ENCODE results near the gene COL15A1.

COL15A1 gene

DNA sequence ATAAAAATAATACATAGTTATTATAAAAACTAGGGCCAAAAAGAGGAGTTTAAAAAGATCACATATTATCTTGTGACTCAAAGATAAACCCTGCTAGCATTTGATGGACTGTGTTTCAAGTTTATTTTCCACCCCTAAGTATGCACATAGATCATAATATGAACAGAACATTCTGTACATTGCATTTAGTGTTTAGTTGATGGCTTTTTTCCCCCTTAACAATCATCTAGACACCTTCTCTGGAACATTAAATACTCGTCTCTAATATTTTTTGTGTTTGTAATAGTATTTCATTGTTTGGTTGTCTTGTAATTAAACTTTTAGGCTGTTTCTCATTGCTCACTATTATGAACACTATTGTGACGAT, 10.5 kb downstream of the COL15A1 start:
- Histone ChIP-seq H4K20me1 (ENCODE audit: insufficient read depth, low read length, poor library complexity, severe bottlenecking) (no peaks in the 10 kb centered on the region), H3K4me2 (ENCODE audit: low read depth, low read length, poor library complexity, severe bottlenecking) (no peak overlapping the region), H3K9me3 (ENCODE audit: insufficient read depth, low read depth, low read length) (no peaks in the 10 kb centered on the region), H3K27me3 (ENCODE audit: insufficient read depth, low read length, poor library complexity, severe bottlenecking) (no peaks in the 10 kb centered on the region), H3F3A (ENCODE audit: low read depth) (no peaks in the 10 kb centered on the region), H3K36me3 (ENCODE audit: insufficient read depth, low read length) (no peaks in the 10 kb centered on the region), H2AFZ (ENCODE audit: low read length) (no peak overlapping the region), H3K4me3 (ENCODE audit: low read length, poor library complexity, severe bottlenecking) (no peak overlapping the region), H3K4me1 (ENCODE audit: insufficient read depth, low read length, poor library complexity, severe bottlenecking) (no peaks in the 10 kb centered on the region), H3K9me2 (replicated peaks; ENCODE audit: low read depth, low read length) (no peaks in the 10 kb centered on the region), H3K79me2 (ENCODE audit: insufficient read depth, low read length) (no peaks in the 10 kb centered on the region), H3K9ac (ENCODE audit: low read depth, low read length, poor library complexity, severe bottlenecking) (no peak overlapping the region)
- TF ChIP-seq CTCF (conservative IDR thresholded peaks at IDR 0.05; ENCODE audit: low read length) (no peak), EZH2phosphoT487 (IDR thresholded peaks at IDR 0.05; ENCODE audit: borderline replicate concordance) (no peak)

GRCh38 chr9:98955259-98955658, 11.6 kb downstream of the COL15A1 start:
- H3K4me1 ChIP-seq (ENCODE audit: insufficient read depth, low read length, poor library complexity, severe bottlenecking) = no peaks in the 10 kb centered on the region
- H3K79me2 ChIP-seq (ENCODE audit: insufficient read depth, low read length) = no peaks in the 10 kb centered on the region
- TF ChIP-seq CTCF (conservative IDR thresholded peaks at IDR 0.05; ENCODE audit: low read length) = no peak
- TF ChIP-seq EZH2phosphoT487 (IDR thresholded peaks at IDR 0.05; ENCODE audit: borderline replicate concordance) = no peak
- no peaks in the 10 kb centered on the region for H3K9me3 ChIP-seq (ENCODE audit: insufficient read depth, low read depth, low read length)
- H3K9me2 ChIP-seq (replicated peaks; ENCODE audit: low read depth, low read length) = no peaks in the 10 kb centered on the region
- no peak overlapping the region for H3K4me2 ChIP-seq (ENCODE audit: low read depth, low read length, poor library complexity, severe bottlenecking)
- no peaks in the 10 kb centered on the region for H4K20me1 ChIP-seq (ENCODE audit: insufficient read depth, low read length, poor library complexity, severe bottlenecking)
- no peaks in the 10 kb centered on the region for H3K27me3 ChIP-seq (ENCODE audit: insufficient read depth, low read length, poor library complexity, severe bottlenecking)
- no peak overlapping the region for H2AFZ ChIP-seq (ENCODE audit: low read length)
- no peak overlapping the region for H3K4me3 ChIP-seq (ENCODE audit: low read length, poor library complexity, severe bottlenecking)
- no peaks in the 10 kb centered on the region for H3F3A ChIP-seq (ENCODE audit: low read depth)
- H3K36me3 ChIP-seq (ENCODE audit: insufficient read depth, low read length) = no peaks in the 10 kb centered on the region
- no peak overlapping the region for H3K9ac ChIP-seq (ENCODE audit: low read depth, low read length, poor library complexity, severe bottlenecking)

DNA sequence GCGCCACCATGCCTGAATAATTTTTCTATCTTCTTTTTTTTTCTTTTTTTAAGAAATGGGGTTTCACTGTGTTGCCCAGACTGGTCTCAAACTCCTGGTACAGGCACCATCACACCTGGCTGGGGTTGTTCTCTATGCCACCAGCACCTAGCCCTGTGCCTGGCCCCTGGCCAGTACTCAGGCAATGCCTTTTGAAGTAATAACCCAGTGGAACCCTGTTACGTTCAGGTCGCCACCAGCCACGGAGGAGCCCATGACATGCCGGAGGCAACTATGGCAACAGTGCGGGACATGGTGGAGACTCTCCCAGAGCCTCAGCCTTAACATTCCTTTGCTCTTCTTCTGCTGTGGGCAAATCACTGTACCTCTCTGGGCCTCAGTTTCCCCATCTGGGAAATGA, 14.1 kb downstream of the COL15A1 start:
- TF ChIP-seq EZH2phosphoT487 (IDR thresholded peaks at IDR 0.05; ENCODE audit: borderline replicate concordance) (no peak), CTCF (conservative IDR thresholded peaks at IDR 0.05; ENCODE audit: low read length) (no peak)
- no peak overlapping the region for H3K9ac ChIP-seq (ENCODE audit: low read depth, low read length, poor library complexity, severe bottlenecking)
- H3K79me2 ChIP-seq (ENCODE audit: insufficient read depth, low read length) = no peaks in the 10 kb centered on the region
- no peak overlapping the region for H2AFZ ChIP-seq (ENCODE audit: low read length)
- H3K9me3 ChIP-seq (ENCODE audit: insufficient read depth, low read depth, low read length) = no peaks in the 10 kb centered on the region
- H3K4me1 ChIP-seq (ENCODE audit: insufficient read depth, low read length, poor library complexity, severe bottlenecking) = no peaks in the 10 kb centered on the region
- H3K4me2 ChIP-seq (ENCODE audit: low read depth, low read length, poor library complexity, severe bottlenecking) = no peak overlapping the region
- H3F3A ChIP-seq (ENCODE audit: low read depth) = no peaks in the 10 kb centered on the region
- H3K4me3 ChIP-seq (ENCODE audit: low read length, poor library complexity, severe bottlenecking) = no peak overlapping the region
- no peaks in the 10 kb centered on the region for H3K27me3 ChIP-seq (ENCODE audit: insufficient read depth, low read length, poor library complexity, severe bottlenecking)
- H3K9me2 ChIP-seq (replicated peaks; ENCODE audit: low read depth, low read length) = no peaks in the 10 kb centered on the region
- no peaks in the 10 kb centered on the region for H4K20me1 ChIP-seq (ENCODE audit: insufficient read depth, low read length, poor library complexity, severe bottlenecking)
- no peaks in the 10 kb centered on the region for H3K36me3 ChIP-seq (ENCODE audit: insufficient read depth, low read length)
